GM12874 (cell line): Measurements from ENCODE around the gene ITGBL1.

Experiments
- CTCF ChIP-seq: IDR thresholded peaks from 2 replicates; pipeline ENCODE4 v1.5.1; 2011; ENCODE audit warnings: low read depth, mild to moderate bottlenecking, control low read depth, low read length, moderate library complexity; ENCODE audit not compliant: insufficient read depth

Gene ITGBL1

GRCh38 chr13:101523154-101524131 lies 71.0 kb downstream of the ITGBL1 start:
- no peak for TF ChIP-seq CTCF

- no peak for TF ChIP-seq CTCF
These were observed 74.7 kb downstream of the ITGBL1 start for GRCh38 chr13:101527130-101527529.

- no peak for TF ChIP-seq CTCF
These were observed 76.9 kb downstream of the ITGBL1 start for GRCh38 chr13:101529422-101529821.

- TF ChIP-seq CTCF: no peak
These were observed 77.8 kb downstream of the ITGBL1 start for GRCh38 chr13:101530293-101530692.

GRCh38 chr13:101535192-101535746 lies 82.8 kb downstream of the ITGBL1 start:
- TF ChIP-seq CTCF: no peak

DNA sequence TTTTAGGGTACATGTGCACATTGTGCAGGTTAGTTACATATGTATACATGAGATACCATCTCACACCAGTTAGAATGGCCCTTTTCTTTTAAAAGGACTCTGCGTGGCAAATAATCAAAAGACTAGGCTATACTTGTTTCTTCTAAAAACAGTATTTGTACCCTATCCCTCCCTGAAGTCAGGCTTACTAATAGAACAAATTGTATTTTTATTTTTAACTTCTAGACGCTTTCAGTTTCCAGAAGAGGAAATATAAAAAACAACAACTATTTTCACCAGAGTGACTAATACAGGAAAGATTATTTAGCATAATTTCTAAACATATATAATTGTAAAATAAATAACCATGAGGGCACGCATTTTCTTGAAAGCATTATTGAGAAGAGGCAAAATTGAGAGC lies 83.6 kb downstream of the ITGBL1 start:
- TF ChIP-seq CTCF: no peak

GRCh38 chr13:101544979-101545378 lies 92.5 kb downstream of the ITGBL1 start:
- no peak for TF ChIP-seq CTCF
